CD1c-positive myeloid dendritic cell (primary cell): ENCODE data around the gene MAGI1.
"Not testable (repeated sequence)": the region's sequence is repeated elsewhere in the genome, so short reads cannot be mapped to it uniquely, and the experiment has no call there.

Source experiments
- DNase-seq: peaks from one replicate; pipeline ENCODE4 v3.0.0-alpha.2; 2016; ENCODE audit errors: extremely low spot score

The MAGI1 gene

GRCh38 chr3:65534805-65535204 lies 503.9 kb downstream of the MAGI1 start:
- DNase-seq, result no peak

DNA sequence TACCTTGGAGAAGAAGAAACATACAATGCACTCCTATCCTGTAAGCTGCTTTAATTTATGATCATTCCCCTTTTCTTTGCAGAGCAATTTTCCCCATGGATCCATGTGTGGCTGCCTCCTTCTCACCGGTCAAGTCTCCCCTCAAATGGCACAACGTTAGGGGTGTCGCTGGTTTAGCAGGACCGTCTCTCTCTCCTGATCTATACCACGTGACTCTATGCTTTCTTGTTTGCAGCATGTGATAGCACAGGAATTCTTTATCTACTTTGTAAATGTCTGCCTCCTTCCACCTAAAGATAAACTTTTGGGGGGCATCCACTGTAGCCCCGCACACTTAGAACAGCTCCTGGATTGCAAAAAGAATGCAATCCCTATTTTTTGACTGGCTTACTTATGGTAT lies 506.0 kb downstream of the MAGI1 start:
- DNase-seq, result no peak

DNA sequence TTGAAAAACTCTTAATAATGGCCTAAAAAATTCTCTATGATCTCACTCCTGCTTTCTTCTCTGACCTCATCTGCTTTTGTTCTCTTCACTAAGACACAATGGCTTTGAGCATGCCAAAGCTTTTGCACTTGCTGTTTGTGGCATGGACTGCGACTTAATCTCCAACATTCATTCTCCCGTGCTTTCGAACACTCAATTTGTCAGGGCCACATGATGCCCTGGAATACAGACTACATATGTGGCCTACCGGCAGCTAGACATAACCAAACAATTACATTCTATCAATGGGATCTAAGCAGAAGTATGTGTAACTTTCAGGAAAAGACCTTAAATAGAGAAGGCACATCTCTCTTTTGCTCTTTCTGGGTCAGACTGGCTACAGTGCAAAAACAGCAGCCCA lies 506.5 kb downstream of the MAGI1 start:
- DNase-seq, result no peak

- DNase-seq, result no peak
Measured at GRCh38 chr3:65531499-65531898, 507.2 kb downstream of the MAGI1 start.

- no peak for DNase-seq
Measured at GRCh38 chr3:65526656-65527055, 512.1 kb downstream of the MAGI1 start.

GRCh38 chr3:65524584-65524983 lies 514.1 kb downstream of the MAGI1 start:
- DNase-seq, result no peak

- DNase-seq, result no peak
Measured at GRCh38 chr3:65523878-65524277, 514.8 kb downstream of the MAGI1 start.

GRCh38 chr3:65521032-65521431 lies 517.7 kb downstream of the MAGI1 start:
- no peak for DNase-seq

- DNase-seq, result no peak
Measured at GRCh38 chr3:65516998-65517397, 521.7 kb downstream of the MAGI1 start.

GRCh38 chr3:65514317-65514716 lies 524.4 kb downstream of the MAGI1 start:
- not testable (repeated sequence) for DNase-seq

- not testable (repeated sequence) for DNase-seq
Measured at GRCh38 chr3:65509423-65509794, 529.3 kb downstream of the MAGI1 start.

DNA sequence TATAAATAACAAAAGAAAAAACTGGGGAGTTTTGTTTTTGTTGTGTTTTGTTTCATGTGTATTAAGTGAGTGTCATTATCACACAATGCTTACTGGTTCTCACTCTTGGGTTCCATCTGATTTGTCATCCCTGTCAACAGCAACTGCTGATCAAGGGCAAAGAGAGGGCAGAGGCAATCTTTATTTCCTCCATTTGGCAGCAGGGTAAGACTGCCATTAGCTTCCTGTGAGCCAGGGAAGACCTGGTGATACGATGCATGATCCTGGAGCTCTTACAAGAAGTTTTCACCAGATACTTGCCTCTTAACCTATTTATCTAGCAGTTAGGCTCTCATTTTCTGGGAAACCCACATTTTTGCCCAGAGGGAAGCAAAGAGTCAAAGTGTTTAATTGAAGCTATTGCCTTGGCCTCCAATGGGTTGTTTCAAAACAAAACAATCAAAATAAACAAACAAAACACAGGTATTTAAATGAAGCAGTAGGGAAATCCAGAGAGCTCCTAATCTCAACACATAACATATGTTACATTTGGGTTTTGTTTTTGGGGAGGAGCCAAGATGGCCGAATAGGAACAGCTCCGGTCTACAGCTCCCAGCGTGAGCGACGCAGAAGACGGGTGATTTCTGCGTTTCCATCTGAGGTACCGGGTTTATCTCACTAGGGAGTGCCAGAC lies 529.8 kb downstream of the MAGI1 start:
- no peak for DNase-seq

GRCh38 chr3:65507437-65507836 lies 531.3 kb downstream of the MAGI1 start:
- no peak for DNase-seq

DNA sequence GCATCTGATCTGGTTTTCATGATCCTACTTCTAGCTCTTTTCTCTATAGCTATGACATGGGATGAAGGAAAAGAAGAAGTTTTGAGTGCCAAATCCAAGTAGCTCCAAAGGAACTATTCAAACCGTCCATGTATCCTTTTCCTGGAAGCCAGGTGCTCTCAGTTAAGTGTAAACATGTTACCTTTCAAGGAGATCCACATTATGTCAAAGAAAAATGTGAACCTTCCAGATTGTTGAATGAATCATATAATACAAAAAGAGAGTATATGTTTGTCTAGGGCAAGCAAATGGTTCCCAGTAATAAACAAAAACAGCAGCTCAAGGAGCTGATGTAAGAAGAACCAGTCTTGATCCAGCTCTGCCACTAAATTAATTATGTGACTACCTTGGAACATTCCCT lies 534.9 kb downstream of the MAGI1 start:
- DNase-seq, result no peak

GRCh38 chr3:65502526-65502925 lies 536.2 kb downstream of the MAGI1 start:
- no peak for DNase-seq

GRCh38 chr3:65500398-65501306 lies 538.1 kb downstream of the MAGI1 start:
- DNase-seq, result no peak

- no peak for DNase-seq
Measured at GRCh38 chr3:65497846-65498245, 540.9 kb downstream of the MAGI1 start.

DNA sequence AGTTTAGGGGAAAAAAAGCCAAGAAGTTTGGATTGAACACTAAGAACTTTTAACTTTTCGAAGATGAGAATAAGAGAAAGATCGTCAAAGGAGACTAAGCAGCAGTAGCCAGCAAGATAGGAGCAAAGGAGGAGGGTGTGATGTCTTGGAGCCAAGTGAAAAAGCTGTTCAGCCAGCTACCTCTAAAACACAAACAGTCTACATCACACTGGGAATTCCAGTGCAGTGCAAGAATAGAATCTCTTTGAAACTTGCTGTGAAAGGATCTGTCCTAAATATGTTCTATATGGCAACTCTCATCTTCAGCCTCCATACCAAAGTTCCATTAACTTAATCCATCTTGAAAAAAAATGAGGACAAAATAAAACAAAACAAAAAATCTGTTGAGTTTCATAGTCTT lies 541.5 kb downstream of the MAGI1 start:
- DNase-seq, result no peak

DNA sequence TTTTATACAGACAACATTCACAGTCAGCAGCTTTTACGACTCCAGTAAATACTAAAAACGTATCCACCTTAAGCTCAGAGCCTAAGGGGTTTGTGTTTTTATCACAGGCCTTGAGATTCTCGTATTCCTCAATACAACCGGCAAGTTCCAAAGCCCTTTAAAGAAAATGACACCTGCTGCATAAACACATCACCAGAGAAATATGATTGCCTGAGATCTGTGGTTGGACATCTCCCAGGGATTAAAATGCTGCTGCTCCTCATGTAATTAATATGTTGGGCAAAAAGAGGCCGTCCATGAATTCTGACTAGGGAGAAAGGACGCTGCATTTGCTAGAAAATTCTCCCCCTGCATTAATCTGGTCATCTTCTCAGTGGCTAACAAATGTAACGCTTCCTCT lies 544.8 kb downstream of the MAGI1 start:
- no peak for DNase-seq

GRCh38 chr3:65493371-65493882 lies 545.3 kb downstream of the MAGI1 start:
- DNase-seq, result no peak

DNA sequence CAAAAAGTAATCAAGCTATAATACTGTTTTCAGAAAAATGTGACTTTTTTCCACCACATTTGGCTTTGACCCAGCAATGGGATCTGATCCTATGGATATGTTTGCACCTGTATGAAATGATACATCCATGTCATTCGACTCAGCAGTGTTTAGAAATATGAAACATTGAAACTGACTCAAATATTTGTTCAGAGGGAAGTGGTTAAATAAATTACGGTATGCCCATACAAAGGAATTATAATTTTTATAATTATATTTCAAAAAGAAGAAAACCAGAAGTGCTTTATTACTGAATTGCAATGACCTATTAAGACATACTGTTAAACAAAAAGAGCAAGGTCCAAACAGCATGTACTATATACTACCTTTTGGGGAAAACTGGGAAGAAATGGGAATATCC lies 546.5 kb downstream of the MAGI1 start:
- no peak for DNase-seq

GRCh38 chr3:65490114-65490513 lies 548.6 kb downstream of the MAGI1 start:
- DNase-seq, result no peak

DNA sequence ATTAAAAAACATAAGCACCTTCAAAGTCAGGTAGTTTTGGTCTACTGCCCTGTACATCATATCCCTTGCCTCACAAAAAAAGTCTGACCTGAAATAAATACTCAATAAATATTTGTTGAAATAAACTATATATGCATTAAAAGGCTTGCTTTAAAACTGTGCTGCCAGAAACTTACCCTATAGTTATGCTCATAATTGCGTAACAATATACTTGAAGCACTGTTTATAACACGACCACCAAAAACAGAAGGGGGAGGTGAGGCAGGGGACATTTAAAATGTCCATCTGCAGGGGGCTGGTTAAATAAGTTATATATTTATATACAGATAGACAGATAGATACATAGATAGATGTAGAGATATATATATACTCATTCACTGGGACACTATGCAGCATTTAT lies 549.5 kb downstream of the MAGI1 start:
- DNase-seq, result no peak
